HEK293T (cell line): ENCODE data around the gene SLC17A3.

Source experiments
- CTCF ChIA-PET: fragments of 350-600 bp; formaldehyde crosslinking; extraction: SDS; loops from one replicate; lab custom pipeline; 2021; ENCODE audit warnings: antibody characterized with exemption, inconsistent platforms; lab: Yijun Ruan, JAX
- POLR2A ChIA-PET: fragments of 350-600 bp; formaldehyde crosslinking; extraction: SDS; loops from one replicate; lab custom pipeline; 2020; ENCODE audit warnings: antibody characterized with exemption, inconsistent platforms; lab: Yijun Ruan, JAX
- DNase-seq: peaks from one replicate; pipeline ENCODE4 v3.0.0; 2012; ENCODE audit warnings: mixed read lengths; ENCODE audit errors: extremely low spot score
- ARNT ChIP-seq: fragments of 450-650 bp; IDR thresholded peaks from 2 replicates; pipeline ENCODE4 v1.6.1; 2017; ENCODE audit warnings: mild to moderate bottlenecking
- BHLHE40 ChIP-seq: fragments of 450-650 bp; IDR thresholded peaks from 2 replicates; pipeline ENCODE4 v1.6.1; 2016; ENCODE audit warnings: mild to moderate bottlenecking, moderate library complexity, borderline replicate concordance
- CTBP1 ChIP-seq: fragments of 450-650 bp; IDR thresholded peaks from 2 replicates; pipeline ENCODE4 v1.6.1; 2016; ENCODE audit warnings: borderline replicate concordance
- ELF4 ChIP-seq: fragments of 450-650 bp; IDR thresholded peaks from 2 replicates; pipeline ENCODE4 v1.6.1; 2017; ENCODE audit warnings: antibody characterized with exemption
- FOXA1 ChIP-seq: fragments of 450-650 bp; IDR thresholded peaks from 2 replicates; pipeline ENCODE4 v1.6.1; 2016; ENCODE audit warnings: mild to moderate bottlenecking
- FOXK2 ChIP-seq: fragments of 450-650 bp; IDR thresholded peaks from 2 replicates; pipeline ENCODE4 v1.6.1; 2016; ENCODE audit warnings: mild to moderate bottlenecking
- FOXM1 ChIP-seq: fragments of 450-650 bp; IDR thresholded peaks from 2 replicates; pipeline ENCODE4 v1.6.1; 2017; ENCODE audit warnings: mild to moderate bottlenecking, borderline replicate concordance
- HDGF ChIP-seq: fragments of 450-650 bp; IDR thresholded peaks from 2 replicates; pipeline ENCODE4 v1.6.1; 2017; ENCODE audit warnings: antibody characterized with exemption, borderline replicate concordance
- L3MBTL2 ChIP-seq: fragments of 450-650 bp; conservative IDR thresholded peaks from 2 replicates; pipeline ENCODE4 v1.6.1; 2016; ENCODE audit warnings: mild to moderate bottlenecking
- LEF1 ChIP-seq: fragments of 450-650 bp; IDR thresholded peaks from 2 replicates; pipeline ENCODE4 v1.6.1; 2017; ENCODE audit warnings: mild to moderate bottlenecking, borderline replicate concordance
- NFRKB ChIP-seq: fragments of 450-650 bp; IDR thresholded peaks from 2 replicates; pipeline ENCODE4 v1.6.1; 2016; ENCODE audit warnings: mild to moderate bottlenecking, moderate library complexity
- PKNOX1 ChIP-seq: fragments of 450-650 bp; IDR thresholded peaks from 2 replicates; pipeline ENCODE4 v1.6.1; 2016
- SP1 ChIP-seq: fragments of 450-650 bp; IDR thresholded peaks from 2 replicates; pipeline ENCODE4 v1.6.1; 2017
- SUZ12 ChIP-seq: fragments of 450-650 bp; IDR thresholded peaks from 2 replicates; pipeline ENCODE4 v1.6.1; 2016; ENCODE audit warnings: mild to moderate bottlenecking
- TARDBP ChIP-seq: fragments of 450-650 bp; IDR thresholded peaks from 2 replicates; pipeline ENCODE4 v1.6.1; 2016
- ZNF384 ChIP-seq: fragments of 450-650 bp; IDR thresholded peaks from 2 replicates; pipeline ENCODE4 v1.6.1; 2016

SLC17A3 gene

GRCh38 chr6:25874118-25874517 lies at the start of gene SLC17A3:
TSS of gene SLC17A3 (minus strand) at chr6:25874243. CDS start at chr6:25868387, 5,856 bp downstream.
- ChIA-PET POLR2A (interaction anchor here (0.9 kb wide), 1 partner anchor 13 kb away, joined by 4 read pairs; no protein-coding TSS in a partner anchor), CTCF (no interaction called here)
- no peak for TF ChIP-seq ELF4
- no peak for TF ChIP-seq TARDBP
- TF ChIP-seq CTBP1: no peak
- no peak for TF ChIP-seq LEF1
- no peak for TF ChIP-seq L3MBTL2
- TF ChIP-seq BHLHE40: no peak
- DNase-seq: no peak

GRCh38 chr6:25922301-25922700 lies 48.3 kb upstream of the SLC17A3 start:
- DNase-seq: no peak
- TF ChIP-seq SP1 (no peak), ZNF384 (no peak), SUZ12 (no peak), FOXK2 (no peak), NFRKB (no peak), ELF4 (no peak), ARNT (no peak), HDGF (no peak), CTBP1 (no peak), PKNOX1 (no peak), TARDBP (no peak), BHLHE40 (no peak), LEF1 (no peak)
- ChIA-PET CTCF (no interaction called here), POLR2A (no interaction called here)

GRCh38 chr6:25921525-25922203 lies 47.6 kb upstream of the SLC17A3 start:
- DNase-seq: no peak
- POLR2A ChIA-PET: no interaction called here
- CTCF ChIA-PET: no interaction called here
- TF ChIP-seq FOXK2 (no peak), FOXM1 (no peak), LEF1 (no peak), ZNF384 (no peak), PKNOX1 (no peak), TARDBP (no peak), ELF4 (no peak), SUZ12 (no peak), SP1 (no peak), FOXA1 (no peak)

GRCh38 chr6:25919657-25920056 lies 45.6 kb upstream of the SLC17A3 start:
- TF ChIP-seq TARDBP (no peak), FOXK2 (no peak), ZNF384 (0 out of 2 replicates have a peak, but pooled peaks have one; percentile 22)
- no peak for DNase-seq
- POLR2A ChIA-PET: no interaction called here
- CTCF ChIA-PET: no interaction called here

- POLR2A ChIA-PET: no interaction called here
- DNase-seq: no peak
- CTCF ChIA-PET: no interaction called here
- TF ChIP-seq FOXM1 (no peak), HDGF (no peak), FOXA1 (no peak), SP1 (no peak), NFRKB (no peak), L3MBTL2 (no peak), PKNOX1 (no peak), ZNF384 (no peak), LEF1 (no peak), BHLHE40 (no peak), ARNT (no peak), TARDBP (no peak), ELF4 (no peak), FOXK2 (no peak), CTBP1 (no peak)
These were observed 44.1 kb upstream of the SLC17A3 start for GRCh38 chr6:25918083-25918683.

GRCh38 chr6:25916789-25917490 lies 42.9 kb upstream of the SLC17A3 start:
- DNase-seq: no peak
- TF ChIP-seq TARDBP (no peak), FOXA1 (no peak), ARNT (no peak), LEF1 (no peak), ZNF384 (no peak), CTBP1 (no peak), HDGF (no peak), ELF4 (no peak)
- ChIA-PET CTCF (no interaction called here), POLR2A (interaction anchor here (1.0 kb wide), 1 partner anchor 110 kb away, joined by 3 read pairs; no protein-coding TSS in a partner anchor)
